ENCODE measurements around the gene SKAP1.

SKAP1 gene

GRCh38 chr17:48445248-48445620, 15.2 kb upstream of the SKAP1 start:
- no peak for TF ChIP-seq CTCF (IDR thresholded peaks at IDR 0.05; ENCODE audit: low read depth, low read length)
- DNase-seq (ENCODE audit: extremely low read depth, low read depth), result no peak

GRCh38 chr17:48444516-48445247, 14.7 kb upstream of the SKAP1 start:
- no peak for TF ChIP-seq CTCF (IDR thresholded peaks at IDR 0.05; ENCODE audit: low read depth, low read length)
- DNase-seq (ENCODE audit: extremely low read depth, low read depth), result no peak

GRCh38 chr17:48443712-48444111, 13.7 kb upstream of the SKAP1 start:
- no peak for TF ChIP-seq CTCF (IDR thresholded peaks at IDR 0.05; ENCODE audit: low read depth, low read length)
- DNase-seq (ENCODE audit: extremely low read depth, low read depth), result no peak

- DNase-seq (ENCODE audit: extremely low read depth, low read depth), result no peak
- TF ChIP-seq CTCF (IDR thresholded peaks at IDR 0.05; ENCODE audit: low read depth, low read length), result no peak
These were observed 12.8 kb upstream of the SKAP1 start for GRCh38 chr17:48442819-48443218.

DNA sequence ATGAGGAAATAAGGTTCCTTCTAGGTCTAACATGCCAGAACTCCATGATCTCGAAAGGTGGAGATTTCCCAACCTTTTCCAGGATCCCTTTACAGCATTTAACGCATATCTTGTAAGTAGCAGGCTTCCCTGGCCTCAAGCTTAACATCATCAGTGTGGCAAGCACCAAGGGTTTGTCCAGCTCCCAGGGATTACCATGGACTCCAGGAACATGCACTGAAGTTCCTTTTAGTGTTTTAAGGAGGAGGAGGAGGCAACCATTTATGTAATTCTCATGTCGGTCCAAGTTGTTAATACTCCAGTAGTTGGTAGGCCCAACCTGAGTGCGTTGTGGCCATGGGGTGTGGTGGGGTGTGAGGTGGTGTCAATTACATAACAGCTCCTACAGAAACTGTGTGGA, 11.8 kb upstream of the SKAP1 start:
- no peak for DNase-seq (ENCODE audit: extremely low read depth, low read depth)
- no peak for TF ChIP-seq CTCF (IDR thresholded peaks at IDR 0.05; ENCODE audit: low read depth, low read length)

- DNase-seq (ENCODE audit: extremely low read depth, low read depth), result no peak
- no peak for TF ChIP-seq CTCF (IDR thresholded peaks at IDR 0.05; ENCODE audit: low read depth, low read length)
These were observed 11.3 kb upstream of the SKAP1 start for GRCh38 chr17:48441231-48441711.

DNA sequence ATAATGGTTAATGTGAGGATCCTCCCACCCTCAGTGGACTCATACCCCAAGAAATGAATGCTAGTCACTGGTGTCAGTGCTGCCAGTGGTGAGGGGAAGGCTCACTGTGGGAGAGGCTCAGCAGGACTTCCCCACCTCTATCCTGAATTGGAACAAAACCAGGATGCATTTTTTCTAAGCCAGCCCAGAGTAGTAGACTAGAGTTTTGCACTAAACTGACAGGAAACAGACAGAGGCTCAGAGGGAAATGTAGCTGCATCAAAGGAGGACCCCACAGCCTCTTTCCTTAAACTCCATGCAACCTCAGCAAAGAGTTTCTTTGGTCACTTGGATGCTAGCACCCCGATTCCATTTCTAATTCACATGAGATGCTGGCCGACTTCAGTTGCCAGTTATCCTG, 10.7 kb upstream of the SKAP1 start:
- TF ChIP-seq CTCF (IDR thresholded peaks at IDR 0.05; ENCODE audit: low read depth, low read length), result no peak

More for the DNA sequence above, 10.7 kb upstream of the SKAP1 start:
- no peak for DNase-seq (ENCODE audit: extremely low read depth, low read depth)

Data from AG09319 (cell line).